GM18861 (cell line): ENCODE data around the gene GPRIN1.
"Not testable (repeated sequence)": the region's sequence is repeated elsewhere in the genome, so short reads cannot be mapped to it uniquely, and the experiment has no call there.

Experiments
- ATAC-seq: cut with Tn5 transposase; IDR thresholded peaks from one replicate; pipeline ENCODE4 v1.9.1; 2021; ENCODE audit not compliant: unreplicated experiment

GPRIN1 gene

GRCh38 chr5:176575488-176576422, 34.2 kb downstream of the GPRIN1 start:
- no peak for ATAC-seq

- no peak for ATAC-seq
Observed at GRCh38 chr5:176575066-176575465, 34.9 kb downstream of the GPRIN1 start.

GRCh38 chr5:176574297-176574591, 35.7 kb downstream of the GPRIN1 start:
- no peak for ATAC-seq

DNA sequence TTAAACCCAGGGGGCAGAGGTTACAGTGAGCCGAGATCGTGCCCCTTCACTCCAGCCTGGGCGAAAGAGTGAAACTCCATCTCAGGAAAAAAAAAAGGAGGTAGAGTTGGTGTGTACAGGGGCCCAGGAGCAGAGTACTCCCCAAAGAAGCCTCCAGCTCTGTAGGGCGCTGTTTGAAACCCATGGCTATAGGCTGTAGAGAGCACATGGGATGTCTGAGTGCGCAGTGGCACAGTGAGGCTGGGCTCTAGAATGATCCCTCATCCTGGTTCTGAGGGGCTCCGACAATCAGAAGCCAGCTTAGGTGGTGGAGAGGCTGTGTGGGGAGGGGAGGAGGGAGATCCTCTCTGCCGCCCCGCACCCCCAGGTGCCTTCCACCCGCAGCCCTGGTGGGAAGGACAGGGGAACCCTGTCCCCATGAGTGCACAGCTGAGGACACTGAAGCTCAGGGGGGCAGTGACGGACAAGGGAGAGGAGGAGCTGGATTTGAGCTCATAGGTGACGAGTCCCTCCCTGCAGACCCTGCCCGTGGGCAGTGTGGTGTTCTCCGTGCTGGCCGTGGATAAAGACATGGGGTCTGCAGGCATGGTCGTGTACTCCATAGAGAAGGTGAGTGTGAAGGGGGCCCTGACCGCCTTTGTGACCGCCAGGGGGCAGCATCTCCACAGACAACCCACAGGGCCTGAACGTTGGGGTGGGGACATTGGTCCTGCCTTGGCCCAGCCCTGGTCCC, 36.2 kb downstream of the GPRIN1 start:
- ATAC-seq: no peak

DNA sequence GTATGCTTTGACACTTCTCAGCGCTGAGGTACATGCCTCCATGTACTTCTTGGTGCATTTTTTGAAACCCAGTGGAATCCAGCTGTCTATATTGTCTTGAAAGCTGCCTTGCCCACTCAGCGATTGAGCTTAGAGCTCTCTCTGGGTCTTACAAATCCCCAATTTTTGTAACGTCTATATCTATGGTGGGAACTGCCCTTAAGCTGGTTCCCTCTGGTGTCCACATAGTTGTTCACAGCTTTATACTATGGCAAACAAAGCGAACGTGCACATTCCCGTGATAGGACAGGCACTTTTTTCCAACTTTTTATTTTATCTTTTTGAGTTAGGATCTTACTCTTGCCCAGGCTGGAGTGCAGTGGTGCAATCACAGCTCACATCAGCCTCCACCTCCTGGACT, 39.9 kb downstream of the GPRIN1 start:
- no peak for ATAC-seq

DNA sequence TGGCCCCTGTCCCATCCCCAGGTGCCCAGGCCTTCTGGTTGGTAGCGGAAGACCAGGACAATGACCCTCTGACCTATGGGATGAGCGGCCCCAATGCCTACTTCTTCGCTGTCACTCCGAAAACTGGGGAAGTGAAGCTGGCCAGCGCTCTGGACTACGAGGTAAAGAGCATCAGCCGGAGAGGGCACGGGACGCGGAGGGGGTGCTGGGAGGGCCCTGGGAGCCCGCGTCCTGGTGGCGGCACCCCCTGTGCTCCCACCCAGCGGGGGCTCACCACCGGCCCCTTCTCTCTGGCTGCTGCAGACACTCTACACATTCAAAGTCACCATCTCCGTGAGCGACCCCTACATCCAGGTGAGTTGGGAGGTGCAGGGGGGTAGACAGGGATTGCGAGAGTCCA, 41.3 kb downstream of the GPRIN1 start:
- no peak for ATAC-seq

DNA sequence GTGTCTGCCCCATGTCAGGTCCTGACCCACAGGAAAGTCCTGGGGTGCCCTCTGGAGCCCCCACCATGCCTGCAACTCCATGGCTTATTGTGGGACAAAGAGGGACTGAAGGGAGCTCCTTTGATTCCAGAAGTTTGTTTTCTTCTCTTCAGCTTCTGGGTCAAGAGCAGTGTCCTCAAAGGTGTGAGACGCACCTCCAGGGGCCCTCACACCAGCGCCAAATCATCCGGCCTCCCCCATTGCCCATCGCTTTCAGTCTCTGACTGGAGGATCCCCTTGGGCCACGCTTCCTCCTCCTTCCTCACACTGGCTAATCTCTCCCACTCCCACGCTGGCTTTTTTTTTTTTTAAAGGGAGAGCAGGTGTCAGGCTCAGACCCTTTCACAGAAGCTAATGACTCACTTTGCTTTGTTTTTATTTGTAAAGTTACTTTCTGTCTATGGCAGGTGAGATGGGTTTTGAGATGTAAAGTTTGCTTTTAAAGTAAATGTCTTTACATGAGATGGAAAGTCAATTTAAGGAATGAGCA, 44.1 kb downstream of the GPRIN1 start:
- ATAC-seq: no peak

DNA sequence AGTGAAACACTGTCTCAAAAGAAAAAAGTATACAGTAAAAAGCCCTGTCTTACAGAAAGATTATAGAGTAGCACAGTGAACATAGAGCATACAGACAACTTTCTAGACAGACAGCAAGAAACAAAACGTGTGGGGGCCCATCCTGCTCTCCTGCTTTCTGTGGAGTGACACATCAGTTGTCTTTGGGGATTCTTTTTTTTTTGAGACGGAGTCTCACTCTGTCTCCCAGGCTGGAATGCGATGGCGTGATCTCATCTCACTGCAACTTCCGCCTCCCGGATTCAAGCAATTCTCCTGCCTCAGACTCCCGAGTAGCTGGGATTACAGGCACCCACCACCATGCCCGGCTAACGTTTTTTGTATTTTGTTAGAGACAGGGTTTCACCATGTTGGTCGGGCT, 46.0 kb downstream of the GPRIN1 start:
- ATAC-seq: no peak

DNA sequence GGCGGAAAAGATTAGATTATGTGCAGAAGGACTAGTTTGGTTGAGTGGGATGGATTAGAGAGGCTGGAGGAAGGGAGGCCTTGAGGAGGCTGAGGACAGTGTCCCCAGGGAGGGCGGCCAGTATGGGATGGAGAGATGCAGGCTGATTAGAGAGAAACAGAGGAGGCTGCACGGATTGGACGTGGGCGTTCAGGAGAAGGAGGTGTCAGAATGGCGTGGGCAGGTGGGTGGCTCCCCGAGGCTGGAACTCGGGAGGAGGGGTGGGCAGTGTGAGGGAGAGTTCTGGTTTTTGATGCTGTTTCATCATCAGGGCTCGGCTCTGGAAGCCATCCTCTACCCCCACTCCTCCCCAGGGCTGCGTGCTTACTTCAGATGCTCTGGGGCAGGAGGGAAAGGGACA, 47.8 kb downstream of the GPRIN1 start:
- ATAC-seq: no peak

DNA sequence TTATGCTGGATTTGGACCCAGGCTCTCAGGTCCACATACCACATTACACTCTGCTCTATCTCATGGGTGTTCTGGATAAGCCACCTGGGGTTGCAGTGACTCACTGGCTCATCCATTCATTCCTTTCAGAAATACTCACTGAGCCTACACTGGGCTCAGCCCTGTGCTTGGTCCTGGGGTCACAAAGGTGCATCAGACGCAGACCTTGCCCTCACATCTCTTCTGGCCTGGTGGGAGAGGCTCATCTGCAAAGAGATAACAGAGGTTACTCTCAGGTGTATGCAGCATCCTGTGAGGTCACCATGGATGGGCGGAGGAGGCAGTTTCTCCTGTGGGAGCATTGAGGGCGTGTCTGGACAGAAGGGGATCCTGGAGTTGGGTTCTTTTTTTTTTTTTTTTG, 48.7 kb downstream of the GPRIN1 start:
- ATAC-seq: no peak

DNA sequence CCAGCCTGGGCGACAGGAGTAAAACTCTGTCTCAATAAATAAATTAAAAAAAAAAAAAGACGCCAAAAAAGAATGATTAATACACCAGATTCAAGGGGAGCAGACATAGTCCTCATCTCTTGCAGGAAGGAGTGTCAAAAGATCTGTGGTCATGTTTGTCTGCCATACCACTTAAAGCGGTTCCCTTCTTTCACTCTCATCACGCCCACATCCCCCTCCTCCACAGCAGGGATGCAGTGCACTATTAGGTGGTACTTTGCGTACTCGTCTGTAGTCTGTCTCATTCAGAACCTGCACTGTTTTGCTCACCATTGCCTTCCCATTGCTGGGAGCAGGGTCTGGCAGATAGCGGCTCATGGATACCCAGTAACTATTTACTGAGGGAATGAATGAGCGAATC, 49.6 kb downstream of the GPRIN1 start:
- ATAC-seq: no peak

GRCh38 chr5:176559683-176560082, 50.3 kb downstream of the GPRIN1 start:
- no peak for ATAC-seq

DNA sequence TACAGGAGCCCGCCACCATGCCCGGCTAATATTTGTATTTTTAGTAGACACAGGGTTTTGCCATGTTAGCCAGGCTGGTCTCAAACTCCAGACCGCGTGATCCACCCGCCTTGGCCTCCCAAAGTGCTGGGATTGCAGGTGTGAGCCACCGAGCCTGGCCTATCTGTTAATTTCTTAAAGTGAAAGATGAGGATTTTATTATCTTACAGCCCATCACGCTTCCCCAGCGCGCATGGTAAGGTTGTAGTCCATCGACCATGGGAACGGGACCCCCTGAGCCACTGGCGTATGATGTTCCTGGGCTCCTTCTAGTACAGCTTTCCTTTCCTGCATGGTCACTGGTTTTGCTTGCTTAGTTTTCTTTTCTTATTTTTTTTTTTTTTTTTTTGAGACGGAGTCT, 52.1 kb downstream of the GPRIN1 start:
- no peak for ATAC-seq

- ATAC-seq: no peak
Observed at GRCh38 chr5:176553260-176554085, 56.5 kb downstream of the GPRIN1 start.

GRCh38 chr5:176552332-176552869, 57.6 kb downstream of the GPRIN1 start:
- no peak for ATAC-seq

DNA sequence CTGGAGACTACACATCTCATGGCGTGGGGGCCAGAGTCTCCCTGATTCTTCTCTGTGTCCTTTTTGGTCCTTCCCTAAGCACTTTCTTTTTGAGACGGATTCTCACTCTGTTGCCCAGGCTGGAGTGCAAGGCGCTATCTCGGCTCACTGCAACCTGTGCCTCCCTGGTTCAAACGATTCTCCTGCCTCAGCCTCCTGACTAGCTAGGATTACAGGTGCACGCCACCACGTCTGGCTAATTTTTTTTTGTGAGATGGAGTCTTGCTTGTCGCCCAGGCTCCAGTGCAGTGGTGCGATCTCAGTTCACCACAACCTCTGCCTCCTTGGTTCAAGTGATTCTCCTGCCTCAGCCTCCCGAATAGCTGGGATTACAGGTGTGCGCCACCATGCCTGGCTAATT, 59.0 kb downstream of the GPRIN1 start:
- ATAC-seq: not testable (repeated sequence)

GRCh38 chr5:176550275-176550831, 59.6 kb downstream of the GPRIN1 start:
- no peak for ATAC-seq

GRCh38 chr5:176549871-176550270, 60.1 kb downstream of the GPRIN1 start:
- no peak for ATAC-seq

- no peak for ATAC-seq
Observed at GRCh38 chr5:176548967-176549444, 61.0 kb downstream of the GPRIN1 start, which contains the start of gene CDHR2. Gene CDHR2 (plus strand): TSS chr5:176549342. CDS start chr5:176565353, 16,011 bp downstream.

- ATAC-seq: no peak
Observed at GRCh38 chr5:176547802-176548201, 62.2 kb downstream of the GPRIN1 start.
